HepG2 (cell line): Measurements from ENCODE around the gene GALNT1.
"Not testable (repeated sequence)": the region's sequence is repeated elsewhere in the genome, so short reads cannot be mapped to it uniquely, and the experiment has no call there.

Experiments used
- CTCF ChIP-seq: sonication (generic); formaldehyde crosslinking; IDR thresholded peaks from 2 replicates; pipeline ENCODE4 v1.5.0; 2020; ENCODE audit warnings: mild to moderate bottlenecking, missing genetic modification reagents, moderate library complexity
- DDIT3 ChIP-seq: sonication (generic); formaldehyde crosslinking; IDR thresholded peaks from 2 replicates; pipeline ENCODE4 v1.4.0; 2020; ENCODE audit warnings: mild to moderate bottlenecking, missing genetic modification reagents
- HIVEP1 ChIP-seq: sonication (generic); formaldehyde crosslinking; IDR thresholded peaks from 2 replicates; pipeline ENCODE4 v1.4.0; 2020; ENCODE audit warnings: mild to moderate bottlenecking, missing genetic modification reagents
- MTA3 ChIP-seq: sonication (generic); formaldehyde crosslinking; IDR thresholded peaks from 2 replicates; pipeline ENCODE4 v1.4.0; 2020; ENCODE audit warnings: missing genetic modification reagents
- RARG ChIP-seq: sonication (generic); formaldehyde crosslinking; IDR thresholded peaks from 2 replicates; pipeline ENCODE4 v1.4.0; 2020; ENCODE audit warnings: low read depth, mild to moderate bottlenecking, missing genetic modification reagents
- SALL1 ChIP-seq: sonication (generic); formaldehyde crosslinking; IDR thresholded peaks from 2 replicates; pipeline ENCODE4 v1.8.0; 2022; ENCODE audit warnings: mild to moderate bottlenecking, missing genetic modification reagents
- SOX5 ChIP-seq: IDR thresholded peaks from 2 replicates; pipeline ENCODE4 v1.6.1; 2016; ENCODE audit warnings: borderline replicate concordance
- TAF1 ChIP-seq: sonication (generic); formaldehyde crosslinking; IDR thresholded peaks from 2 replicates; pipeline ENCODE4 v1.4.0; 2020; ENCODE audit warnings: missing genetic modification reagents
- TARDBP ChIP-seq: sonication (generic); formaldehyde crosslinking; IDR thresholded peaks from 2 replicates; pipeline ENCODE4 v1.8.0; 2022; ENCODE audit warnings: mild to moderate bottlenecking, missing genetic modification reagents

GRCh38 chr18:35576240-35576845 is 5.2 kb upstream of the GALNT1 start:
- not testable (repeated sequence) for TF ChIP-seq DDIT3 (CRISPR knock-in tag); MTA3 (CRISPR knock-in tag); RARG (CRISPR knock-in tag); SOX5 (CRISPR knock-in tag); SALL1 (CRISPR knock-in tag); CTCF (CRISPR knock-in tag); HIVEP1; TAF1 (CRISPR knock-in tag); TARDBP
